Measurements from ENCODE around the gene SARM1. TPM values are rescaled to one million over a fixed set of nuclear protein-coding genes. Genes with fewer than 3 reads are reported as not detected.

SARM1 gene
- total and polyA plus RNA-seq, 2 of the 13 experiments (the other 11 are each of a cell fraction or from before 2014, with no cell fraction given) = 0.73 to 0.86 TPM

GRCh38 chr17:28370035-28370743 lies 1.3 kb upstream of the SARM1 start, which contains the start of gene VTN (continued):
- TF ChIP-seq MYPOP (CRISPR knock-in tag; IDR thresholded peaks at IDR 0.05) = peak; percentile 71
- peak; percentile 66; the same call in 1 of the 2 replicates for TF ChIP-seq SRF (IDR thresholded peaks at IDR 0.05; ENCODE audit: low read depth, low read length)
- peak; percentile 89 for TF ChIP-seq FOXP4 (CRISPR knock-in tag; IDR thresholded peaks at IDR 0.05)
- peak; percentile 90; the same call in 1 of the 2 replicates for TF ChIP-seq ZNF333 (CRISPR knock-in tag; IDR thresholded peaks at IDR 0.05; ENCODE audit: borderline replicate concordance)
- peak; percentile 10; the same call in 1 of the 2 replicates for TF ChIP-seq CSRNP1 (CRISPR knock-in tag; IDR thresholded peaks at IDR 0.05)
- no peak for TF ChIP-seq ZC3H4 (CRISPR knock-in tag; IDR thresholded peaks at IDR 0.05; ENCODE audit: borderline replicate concordance)
- 0 out of 2 replicates have a peak, but pooled peaks have one; percentile 26 for TF ChIP-seq ZNF605 (CRISPR knock-in tag; IDR thresholded peaks at IDR 0.05)
- peak; percentile 90 for TF ChIP-seq POGK (CRISPR knock-in tag; conservative IDR thresholded peaks at IDR 0.05)
- peak; percentile 83; the same call in 1 of the 2 replicates for TF ChIP-seq ZSCAN29 (CRISPR knock-in tag; conservative IDR thresholded peaks at IDR 0.05)
- peak; percentile 28; the same call in 1 of the 2 replicates for TF ChIP-seq TEAD2 (CRISPR knock-in tag; IDR thresholded peaks at IDR 0.05)
- TF ChIP-seq HHEX (CRISPR knock-in tag; IDR thresholded peaks at IDR 0.05) = peak; percentile 74
- TF ChIP-seq ZBTB10 (CRISPR knock-in tag; IDR thresholded peaks at IDR 0.05; ENCODE audit: borderline replicate concordance) = peak; percentile 84; the same call in 1 of the 2 replicates
- peak; percentile 93 for TF ChIP-seq ZBTB3 (CRISPR knock-in tag; IDR thresholded peaks at IDR 0.05; ENCODE audit: borderline replicate concordance, low read depth)
- peak; percentile 62 for TF ChIP-seq HNRNPLL (IDR thresholded peaks at IDR 0.05; ENCODE audit: low read depth, low read length, poor library complexity, severe bottlenecking)
- TF ChIP-seq ZNF256 (CRISPR knock-in tag; conservative IDR thresholded peaks at IDR 0.05) = no peak; the same call in 1 of the 2 replicates
- TF ChIP-seq HINFP (CRISPR knock-in tag; IDR thresholded peaks at IDR 0.05; ENCODE audit: low read depth) = peak; percentile 58; the same call in 1 of the 2 replicates
- TF ChIP-seq MTA3 (CRISPR knock-in tag; IDR thresholded peaks at IDR 0.05) = no peak
